SW 1271 (cell line): ENCODE results near the gene MAD1L1.

Source experiments
- DNase-seq, 2 experiments: peaks; one replicate each; lab custom pipeline; 2025; lab: John Stamatoyannopoulos, UW

MAD1L1 gene

GRCh38 chr7:1951159-1951536 lies 281.6 kb downstream of the MAD1L1 start:
- DNase-seq = no peak

DNA sequence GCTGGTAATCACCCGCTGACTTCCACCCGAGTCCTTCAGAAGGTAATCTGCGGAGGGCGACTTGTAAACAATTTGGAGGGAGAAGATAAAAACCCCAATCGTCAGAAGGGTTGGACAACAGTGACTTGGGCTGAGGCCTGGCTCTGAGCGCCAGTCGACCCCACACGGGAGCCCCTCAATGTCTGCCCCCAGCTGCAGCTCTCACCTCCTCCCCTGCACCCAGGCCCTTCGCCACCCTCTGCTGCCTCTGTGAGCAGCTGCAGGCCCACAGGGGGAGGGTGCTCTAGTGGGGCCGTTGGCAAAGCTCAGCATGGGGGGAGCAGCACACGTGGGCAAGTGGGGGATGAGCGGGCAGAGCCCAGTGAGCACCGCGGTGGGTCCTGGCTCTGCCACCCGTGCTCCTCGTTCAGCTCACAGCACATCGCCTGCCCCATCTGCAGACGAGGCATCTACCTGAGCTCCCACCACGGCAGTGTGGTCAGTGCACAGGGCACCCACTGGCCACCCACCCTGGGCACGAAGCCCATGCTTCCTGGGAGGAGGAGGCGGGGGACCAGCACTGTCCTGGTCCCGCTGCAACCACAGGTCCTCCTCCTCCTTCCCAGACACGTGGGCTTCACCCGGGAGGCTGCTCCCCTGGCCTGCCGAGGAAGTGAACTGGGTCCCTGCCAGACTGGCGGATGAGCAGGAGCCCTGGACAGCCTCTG lies 282.1 kb downstream of the MAD1L1 start:
- DNase-seq = no peak

DNA sequence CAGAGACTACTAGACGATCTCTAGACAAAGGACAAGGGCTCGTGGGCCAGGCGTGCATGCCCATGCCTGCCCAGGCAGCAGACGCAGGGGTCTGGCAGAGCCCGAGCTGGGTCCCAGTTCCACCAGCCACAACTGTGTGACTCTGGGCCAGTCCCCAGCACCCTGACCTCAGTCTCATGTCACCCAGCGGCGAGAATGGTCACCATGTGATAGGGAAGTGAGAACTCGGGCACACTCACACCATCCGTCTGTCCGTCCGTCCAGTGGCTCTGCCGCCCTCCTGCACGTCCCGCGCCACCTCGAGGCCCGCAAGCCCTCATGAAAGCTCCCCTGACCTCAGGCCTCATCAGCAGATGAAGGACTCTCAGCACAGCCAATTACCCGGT lies 282.7 kb downstream of the MAD1L1 start:
- DNase-seq = no peak

DNA sequence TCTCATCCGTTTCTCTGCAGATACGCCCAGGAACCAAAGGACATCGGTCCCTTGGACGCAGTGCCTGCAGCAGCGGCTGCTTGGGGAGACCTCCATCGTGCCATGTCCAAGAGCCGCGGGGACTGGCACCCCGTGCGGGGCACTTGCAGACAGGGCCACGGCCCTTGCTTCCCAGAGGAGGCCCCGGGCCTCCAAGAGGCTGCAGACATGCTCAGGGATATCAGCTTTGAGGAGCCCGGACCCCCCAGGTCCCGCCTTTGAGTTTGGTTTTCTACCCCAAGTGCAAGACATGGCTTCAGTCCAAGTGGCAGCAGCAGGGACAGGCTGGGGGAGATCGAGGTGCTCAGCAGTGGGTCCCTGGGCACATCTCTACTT lies 283.1 kb downstream of the MAD1L1 start:
- DNase-seq = no peak

DNA sequence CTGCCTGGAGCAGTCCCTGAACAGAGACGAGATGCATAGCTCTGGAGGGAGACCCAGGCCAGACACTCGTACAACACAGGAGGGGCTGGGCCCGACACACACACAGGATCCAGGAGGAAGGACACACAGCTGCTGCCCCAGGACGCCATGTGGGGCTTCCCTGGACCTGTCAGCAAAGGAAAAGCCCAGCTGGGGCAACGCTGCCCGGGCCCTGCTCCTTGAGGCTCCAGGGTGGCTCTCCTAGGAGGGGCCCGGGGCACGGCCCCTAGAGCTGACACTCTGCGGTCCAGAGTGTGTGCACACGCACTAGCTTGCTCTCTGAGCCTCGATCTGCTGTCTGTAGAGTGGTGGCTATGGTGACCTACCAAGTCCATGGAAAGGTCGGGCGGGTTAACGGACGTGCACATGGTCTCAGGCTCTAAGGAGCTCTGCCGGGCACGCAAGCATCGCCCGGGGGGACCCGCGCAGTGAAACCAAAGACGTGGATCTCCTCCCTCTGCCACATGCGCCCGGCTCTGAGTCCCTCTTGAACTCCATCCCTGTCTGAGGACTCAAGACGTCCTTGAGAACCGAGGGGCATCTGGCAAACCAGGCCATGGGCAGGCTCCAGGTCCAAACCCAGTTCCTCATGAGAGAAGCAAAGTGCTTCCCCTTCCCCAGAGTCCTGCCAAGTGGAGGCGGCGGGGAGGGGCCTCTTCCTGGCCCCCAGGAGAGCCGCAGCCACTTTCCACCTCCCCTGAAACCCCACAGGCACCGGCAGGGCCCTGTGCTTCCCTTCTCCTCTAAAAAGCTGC lies 283.7 kb downstream of the MAD1L1 start:
- no peak for DNase-seq

DNA sequence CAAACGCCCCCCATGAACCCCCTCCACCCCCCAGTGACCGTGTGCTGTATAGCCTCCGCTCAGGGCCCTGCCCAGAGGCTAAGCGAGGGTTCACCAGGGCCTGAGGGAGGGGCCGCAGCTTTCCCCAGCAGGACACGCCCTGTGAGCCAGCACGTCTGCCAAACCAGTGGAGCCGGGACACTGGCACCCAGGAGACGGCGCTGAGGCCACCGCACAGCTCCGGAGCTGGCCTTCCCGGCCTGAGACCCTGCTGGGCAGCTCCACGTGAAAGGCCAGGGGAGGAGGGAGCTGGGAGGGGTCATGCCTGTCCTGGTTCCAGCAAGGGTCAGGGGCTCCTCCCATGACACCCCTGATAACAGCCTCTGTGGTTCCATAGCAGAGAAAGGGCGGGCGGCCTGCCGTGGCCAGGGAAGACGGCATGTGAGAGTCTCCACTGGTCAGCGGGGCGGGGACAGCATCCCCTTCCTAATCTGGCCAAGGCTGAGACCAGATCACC lies 284.4 kb downstream of the MAD1L1 start:
- no peak for DNase-seq

- DNase-seq = no peak
Observed at GRCh38 chr7:1947586-1948217, 285.0 kb downstream of the MAD1L1 start.

DNA sequence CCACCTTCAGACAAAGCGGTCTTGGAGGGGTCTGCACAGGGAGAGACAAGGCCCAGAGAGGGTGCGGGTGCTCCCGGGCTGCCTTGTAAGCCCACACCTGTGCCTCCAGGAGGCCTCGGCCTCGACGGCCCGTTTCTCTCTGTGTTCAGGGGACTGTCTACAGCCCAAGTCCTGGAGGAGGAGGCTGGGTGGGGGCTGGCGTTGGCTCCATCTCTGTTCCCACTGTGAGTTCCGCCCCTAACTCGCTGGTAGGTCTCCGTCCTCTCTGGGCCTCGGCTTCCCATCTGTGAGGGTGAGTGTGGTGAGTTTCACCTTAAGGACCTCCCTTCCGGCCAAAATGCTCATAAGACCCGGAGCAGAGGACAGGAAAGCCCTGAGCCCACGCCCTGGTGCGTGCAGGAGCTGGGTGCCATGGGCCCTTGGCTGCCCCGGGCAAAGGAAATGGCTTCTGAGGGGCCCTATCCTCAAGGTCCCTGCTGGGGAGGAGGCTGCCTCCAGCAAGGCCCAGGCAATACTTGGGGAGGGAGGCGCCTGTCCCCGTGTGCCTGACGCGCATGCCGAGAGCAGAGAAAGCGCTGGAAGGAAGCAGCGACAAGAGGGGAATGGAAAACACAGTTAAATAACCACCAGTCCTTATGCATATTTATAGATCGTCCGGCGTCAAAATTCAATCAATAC lies 285.8 kb downstream of the MAD1L1 start:
- no peak for DNase-seq

- no peak for DNase-seq
Observed at GRCh38 chr7:1946025-1946772, 286.5 kb downstream of the MAD1L1 start.

DNA sequence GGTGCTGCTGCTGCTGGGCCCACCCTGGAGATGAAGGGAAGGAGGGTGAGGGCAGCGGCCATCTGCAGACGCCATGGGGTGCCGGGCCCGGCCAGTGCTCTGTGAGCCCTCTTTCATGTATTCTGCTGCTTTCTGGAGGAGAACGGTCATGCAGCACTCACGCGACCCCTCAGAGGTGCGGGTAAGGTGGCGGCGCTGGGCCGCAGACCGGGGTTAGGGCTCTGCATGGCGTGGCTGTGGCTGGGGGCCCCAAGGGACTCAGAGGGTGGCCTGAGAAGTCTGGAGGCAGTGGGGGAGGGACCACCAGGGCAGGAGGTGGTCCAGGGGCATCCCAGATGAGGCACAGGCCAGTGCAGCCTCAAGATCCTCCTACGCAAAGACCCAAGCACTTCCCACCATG lies 287.2 kb downstream of the MAD1L1 start:
- DNase-seq = no peak

GRCh38 chr7:1944619-1945210 lies 288.0 kb downstream of the MAD1L1 start:
- no peak for DNase-seq

GRCh38 chr7:1943933-1944618 lies 288.7 kb downstream of the MAD1L1 start:
- DNase-seq = no peak

DNA sequence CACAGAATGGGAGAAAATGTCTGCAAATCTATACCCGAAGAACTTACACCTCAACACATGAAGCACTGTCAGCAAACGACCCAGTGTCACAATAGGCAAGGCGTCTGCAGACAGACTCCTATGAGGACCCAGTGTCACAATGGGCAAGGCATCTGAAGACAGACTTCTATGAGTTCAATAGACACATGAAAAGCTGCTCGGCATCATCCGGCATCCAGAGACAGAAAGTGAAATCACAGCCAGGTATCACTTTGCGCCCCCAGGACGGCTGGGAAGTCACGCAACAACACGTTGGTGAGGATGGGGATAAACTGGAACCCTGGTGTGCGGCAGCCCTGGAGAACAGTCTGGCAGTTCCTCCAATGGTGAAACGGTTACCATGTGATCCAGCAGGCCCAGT lies 289.4 kb downstream of the MAD1L1 start:
- no peak for DNase-seq

GRCh38 chr7:1942941-1943289 lies 289.8 kb downstream of the MAD1L1 start:
- no peak for DNase-seq

DNA sequence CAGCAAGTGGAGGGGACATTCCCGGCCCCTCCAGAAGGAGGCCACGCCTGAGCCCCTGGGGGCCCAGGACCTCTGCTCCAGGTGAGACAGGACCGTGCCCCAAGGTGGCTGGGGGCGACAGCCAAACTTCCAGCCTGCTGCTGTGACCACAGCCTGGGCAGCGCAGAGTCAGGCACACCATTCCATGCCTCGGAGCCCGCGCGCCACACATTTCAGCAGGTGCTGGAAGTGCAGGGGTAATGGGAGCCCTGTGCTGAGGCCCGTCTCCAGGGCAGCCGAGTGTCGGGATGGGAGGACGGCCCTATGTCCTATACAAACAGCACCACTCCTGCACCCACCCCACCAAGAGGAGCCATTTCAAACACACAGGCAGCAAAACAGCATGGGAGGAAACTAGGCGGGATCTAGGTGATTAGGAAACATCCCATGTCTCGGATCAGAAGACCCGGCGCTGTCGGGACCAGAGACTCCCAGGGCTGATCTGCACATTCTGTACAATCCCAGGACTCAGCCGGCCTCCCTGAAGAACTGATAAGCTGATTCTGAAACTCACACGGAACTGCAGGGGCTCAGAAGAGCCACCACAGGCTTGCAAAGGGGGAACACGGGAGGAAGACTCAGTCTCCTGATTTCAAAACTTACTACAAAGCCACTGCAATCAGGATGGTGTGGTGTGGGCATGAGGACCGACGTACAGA lies 290.4 kb downstream of the MAD1L1 start:
- DNase-seq = no peak

- DNase-seq = no peak
Observed at GRCh38 chr7:1941464-1942242, 291.1 kb downstream of the MAD1L1 start.

DNA sequence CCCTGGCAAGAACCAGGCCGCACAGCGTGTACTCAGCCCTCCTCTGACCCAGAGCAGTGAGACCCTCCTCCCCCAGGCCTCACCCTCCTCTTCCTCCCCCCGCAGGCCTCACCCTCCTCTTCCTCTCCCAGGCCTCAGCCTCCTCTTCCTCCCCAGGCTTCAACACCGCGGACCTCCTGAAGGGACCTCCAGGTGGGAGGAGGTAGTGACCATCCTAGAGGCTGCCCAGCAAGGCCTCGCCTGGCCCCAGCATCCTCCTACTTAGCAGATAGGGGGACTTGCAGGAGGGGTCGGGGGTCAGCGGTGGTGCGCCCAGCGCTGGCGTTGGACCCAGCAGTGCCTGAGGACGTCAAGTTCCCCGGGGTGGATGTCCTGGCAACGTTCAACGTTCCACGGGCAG lies 291.9 kb downstream of the MAD1L1 start:
- no peak for DNase-seq

DNA sequence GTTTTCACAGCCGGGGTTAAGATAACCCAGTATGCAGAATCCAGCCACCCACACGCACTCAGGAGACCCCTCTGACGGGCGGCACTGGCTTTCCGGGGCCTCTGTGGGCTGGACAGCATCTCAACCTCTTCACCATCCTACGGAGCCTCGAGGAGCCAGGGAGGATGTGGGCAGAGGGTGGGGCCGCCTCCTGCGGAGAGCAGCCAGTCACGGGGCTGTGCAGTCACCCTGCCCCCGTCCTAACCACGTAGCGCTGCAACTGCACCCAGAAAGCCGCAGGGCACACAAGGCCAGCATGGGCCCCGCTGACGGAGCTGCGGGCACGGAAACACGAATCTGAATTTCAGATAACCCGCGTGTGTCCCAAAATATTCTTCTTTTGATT lies 292.4 kb downstream of the MAD1L1 start:
- DNase-seq = no peak
